ENCODE results near the gene PDK2. TPM values are rescaled to one million over a fixed set of nuclear protein-coding genes. Genes with fewer than 3 reads are reported as not detected.

Gene PDK2
- total RNA-seq, 4 donors from 2014 or later, result 31.6 to 70.6 (median 58.1) TPM

DNA sequence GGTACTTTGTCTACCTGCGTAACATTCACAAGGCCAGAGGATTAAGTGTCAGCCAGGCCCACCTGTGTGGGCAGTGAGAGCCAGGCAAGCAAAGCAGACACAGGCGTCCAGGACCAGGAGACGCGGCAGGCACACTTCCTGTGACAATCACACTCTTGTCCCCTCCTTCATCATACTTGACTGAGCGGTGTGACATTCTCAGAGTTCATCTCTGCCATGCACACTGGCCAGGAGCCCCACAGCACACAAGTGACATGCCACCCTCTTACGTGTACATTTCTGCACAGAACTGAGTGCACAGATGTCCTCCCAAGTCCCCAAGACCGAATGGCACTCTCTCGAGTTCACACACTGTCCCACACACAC, 46.6 kb downstream of the PDK2 start:
- Histone ChIP-seq H3K4me3 (no peak overlapping the region), H3K4me1 (peaks cover 0 to 68% (median 26%) of the 10 kb centered on the region in 3 donors), H3K27ac (no peak overlapping the region), H3K36me3 (peaks cover 0 to 88% of the 10 kb centered on the region in 2 donors), H3K9me3 (no peaks in the 10 kb centered on the region), H3K27me3 (no peaks in the 10 kb centered on the region)
- no peak for TF ChIP-seq EP300 (IDR thresholded peaks at IDR 0.05)
- no peak for TF ChIP-seq POLR2AphosphoS5 (IDR thresholded peaks at IDR 0.05)
- no peak for TF ChIP-seq POLR2A (IDR thresholded peaks at IDR 0.05)
- TF ChIP-seq, protein P1, sequence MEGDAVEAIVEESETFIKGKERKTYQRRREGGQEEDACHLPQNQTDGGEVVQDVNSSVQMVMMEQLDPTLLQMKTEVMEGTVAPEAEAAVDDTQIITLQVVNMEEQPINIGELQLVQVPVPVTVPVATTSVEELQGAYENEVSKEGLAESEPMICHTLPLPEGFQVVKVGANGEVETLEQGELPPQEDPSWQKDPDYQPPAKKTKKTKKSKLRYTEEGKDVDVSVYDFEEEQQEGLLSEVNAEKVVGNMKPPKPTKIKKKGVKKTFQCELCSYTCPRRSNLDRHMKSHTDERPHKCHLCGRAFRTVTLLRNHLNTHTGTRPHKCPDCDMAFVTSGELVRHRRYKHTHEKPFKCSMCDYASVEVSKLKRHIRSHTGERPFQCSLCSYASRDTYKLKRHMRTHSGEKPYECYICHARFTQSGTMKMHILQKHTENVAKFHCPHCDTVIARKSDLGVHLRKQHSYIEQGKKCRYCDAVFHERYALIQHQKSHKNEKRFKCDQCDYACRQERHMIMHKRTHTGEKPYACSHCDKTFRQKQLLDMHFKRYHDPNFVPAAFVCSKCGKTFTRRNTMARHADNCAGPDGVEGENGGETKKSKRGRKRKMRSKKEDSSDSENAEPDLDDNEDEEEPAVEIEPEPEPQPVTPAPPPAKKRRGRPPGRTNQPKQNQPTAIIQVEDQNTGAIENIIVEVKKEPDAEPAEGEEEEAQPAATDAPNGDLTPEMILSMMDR (IDR thresholded peaks at IDR 0.05), result no peak
- WGBS, 2 donors (ENCODE audit: low coverage in 1 of 2), result 65 to 68% methylated on average over 4 to 6 of the region's 8 CpGs
- ATAC-seq, result no peak

DNA sequence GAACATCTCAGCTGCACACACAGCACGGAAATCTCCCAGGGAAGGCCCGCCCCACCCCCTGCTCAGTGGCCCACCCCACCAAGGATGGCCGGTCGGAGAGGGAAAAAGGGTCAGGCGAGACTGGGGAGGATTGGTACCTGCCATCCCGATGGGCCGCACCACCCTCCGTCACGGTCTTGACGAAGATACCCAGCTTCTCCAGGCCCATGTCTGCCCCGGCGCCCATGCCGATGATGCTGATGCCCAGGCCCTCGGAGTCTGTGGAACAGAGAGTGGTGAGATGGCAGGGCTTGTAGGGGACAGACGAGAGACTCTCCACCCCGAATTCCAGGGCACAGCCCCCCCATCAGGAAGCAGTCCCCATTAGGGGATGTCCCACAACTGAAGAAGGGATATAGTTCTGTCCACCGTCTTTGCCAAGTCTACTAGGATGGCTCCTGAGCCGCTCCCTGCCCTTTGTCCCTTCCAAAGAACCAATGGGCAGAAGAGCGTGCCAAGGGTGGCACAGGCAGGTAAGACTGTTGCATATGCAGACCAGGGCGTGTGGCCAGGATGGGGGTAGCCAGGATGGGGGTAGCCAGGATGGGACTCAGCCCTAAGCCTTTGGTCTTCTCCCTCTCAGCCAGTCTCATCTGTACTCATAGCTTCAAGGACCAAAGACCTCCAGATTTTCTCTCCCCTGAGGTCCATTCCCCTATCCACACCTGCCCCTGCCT, 48.5 kb downstream of the PDK2 start:
- Histone ChIP-seq H3K27me3 (no peaks in the 10 kb centered on the region), H3K27ac (peak overlapping the region in 1 of 4 donors; percentile 97), H3K4me1 (peaks cover 0 to 87% (median 43%) of the 10 kb centered on the region in 3 donors), H3K9me3 (no peaks in the 10 kb centered on the region), H3K4me3 (no peak overlapping the region), H3K36me3 (peaks cover 0 to 69% of the 10 kb centered on the region in 2 donors)
- TF ChIP-seq, protein P1 (IDR thresholded peaks at IDR 0.05), result no peak
- TF ChIP-seq POLR2AphosphoS5 (IDR thresholded peaks at IDR 0.05) (no peak), EP300 (IDR thresholded peaks at IDR 0.05) (no peak), POLR2A (IDR thresholded peaks at IDR 0.05) (no peak)
- WGBS, 2 donors (ENCODE audit: low coverage in 1 of 2), result 94% methylated on average over 3 of the region's 20 CpGs; no CpG with 5 or more reads in 1 of the 2 donors
- no peak for ATAC-seq

DNA sequence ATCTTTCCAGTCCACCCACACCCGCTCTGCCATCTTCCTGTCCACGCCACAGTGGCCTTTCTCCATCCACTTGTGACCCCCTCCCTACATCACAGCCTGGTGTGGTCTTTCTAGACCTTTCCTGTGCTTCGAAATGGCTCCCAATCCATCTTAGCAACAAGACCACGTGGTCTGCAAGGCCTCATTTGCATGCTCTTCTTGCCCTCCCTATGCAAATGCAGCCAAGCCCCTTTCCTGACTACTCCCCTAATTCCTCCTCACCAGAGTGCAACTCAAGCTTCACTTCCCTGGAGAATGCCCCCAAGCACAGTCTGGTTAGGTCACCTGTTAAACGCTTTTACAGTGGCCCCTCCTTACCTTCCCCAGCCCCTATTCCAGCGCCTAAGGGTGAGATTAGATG, 49.2 kb downstream of the PDK2 start:
- peaks cover 0 to 92% (median 43%) of the 10 kb centered on the region in 3 donors for H3K4me1 ChIP-seq
- whole genome bisulfite sequencing, 2 donors (ENCODE audit: low coverage in 1 of 2), result 70 to 77% methylated on average over 4 to 6 of the region's 6 CpGs
- no peaks in the 10 kb centered on the region for H3K27me3 ChIP-seq
- H3K27ac ChIP-seq, result peak overlapping the region in 2 of 4 donors; percentile 91 to 97
- no peak for ATAC-seq
- no peak for TF ChIP-seq POLR2AphosphoS5 (IDR thresholded peaks at IDR 0.05)
- TF ChIP-seq EP300 (IDR thresholded peaks at IDR 0.05), result no peak
- TF ChIP-seq POLR2A (IDR thresholded peaks at IDR 0.05), result no peak
- TF ChIP-seq, protein P1 (IDR thresholded peaks at IDR 0.05), result no peak
- peaks cover 0 to 62% of the 10 kb centered on the region in 2 donors for H3K36me3 ChIP-seq
- no peak overlapping the region for H3K4me3 ChIP-seq
- no peaks in the 10 kb centered on the region for H3K9me3 ChIP-seq

DNA sequence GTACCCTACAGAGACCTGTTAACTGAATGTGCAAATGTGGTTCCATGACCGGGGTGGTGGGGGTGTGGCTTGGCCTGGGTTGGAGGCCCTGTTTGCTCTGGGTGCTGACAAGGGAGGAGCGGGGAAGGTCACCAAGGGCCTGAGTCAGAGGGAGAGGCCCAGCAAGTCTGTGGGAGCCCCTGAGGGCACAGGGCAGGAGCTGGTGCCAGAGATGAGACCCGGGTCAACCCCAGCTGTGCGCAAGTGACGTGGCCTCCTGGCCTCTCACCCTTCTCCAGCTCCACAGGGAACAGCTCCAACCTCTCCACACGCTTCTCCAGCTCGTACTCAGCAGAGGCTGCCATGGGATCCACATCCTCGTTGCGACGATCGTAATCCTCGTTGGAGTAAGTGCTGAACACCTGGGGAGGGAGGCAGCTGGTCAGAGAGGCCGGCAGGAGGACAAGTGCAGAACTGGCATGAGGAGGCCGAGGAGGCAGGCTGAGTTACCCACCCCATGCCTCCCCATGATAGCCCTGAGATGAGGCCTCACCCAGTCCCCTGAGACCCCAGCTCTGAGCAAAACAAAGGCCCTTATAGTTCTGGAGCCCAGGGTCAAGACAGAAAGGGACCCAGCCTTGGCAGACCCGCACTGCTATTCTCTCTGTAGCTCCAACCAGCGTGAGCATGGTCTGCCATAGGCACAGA, 49.8 kb downstream of the PDK2 start:
- TF ChIP-seq POLR2A (IDR thresholded peaks at IDR 0.05), result no peak
- TF ChIP-seq POLR2AphosphoS5 (IDR thresholded peaks at IDR 0.05), result no peak
- TF ChIP-seq EP300 (IDR thresholded peaks at IDR 0.05), result no peak
- TF ChIP-seq, protein P1 (IDR thresholded peaks at IDR 0.05), result no peak
- H3K27me3 ChIP-seq, result no peaks in the 10 kb centered on the region
- no peak for ATAC-seq
- H3K4me3 ChIP-seq, result no peak overlapping the region
- 57% methylated on average over 2 of the region's 16 CpGs; no CpG with 5 or more reads in 1 of the 2 donors for WGBS, 2 donors (ENCODE audit: low coverage in 1 of 2)
- H3K4me1 ChIP-seq, result peaks cover 0 to 91% (median 43%) of the 10 kb centered on the region in 3 donors
- peaks cover 0 to 56% of the 10 kb centered on the region in 2 donors for H3K36me3 ChIP-seq
- H3K27ac ChIP-seq, result peak overlapping the region in 3 of 4 donors; percentile 91 to 97 (median 95)
- H3K9me3 ChIP-seq, result no peaks in the 10 kb centered on the region
